CD14-positive monocyte (primary cell): Measurements from ENCODE around the gene TMEM150C. TPM values are rescaled to one million over a fixed set of nuclear protein-coding genes. Genes with fewer than 3 reads are reported as not detected.

Experiments used
- DNase-seq, 3 donors: peaks; one replicate each; pipeline ENCODE4 v3.0.0-alpha.2; 2011 to 2022
- H2AFZ ChIP-seq: 2 replicates; pipeline ENCODE4 v1.6.0; 2012; ENCODE audit warnings: mild to moderate bottlenecking, low read depth, low read length, inconsistent platforms; ENCODE audit not compliant: insufficient read depth, poor library complexity, severe bottlenecking
- H3K27ac ChIP-seq, 2 donors: 1 replicate in 1 of 2; 2 replicates in 1 of 2; pipeline ENCODE4 v1.5.1; 2012 to 2013; ENCODE audit warnings: low read length in 2 of 2, control low read depth in 1 of 2, inconsistent platforms in 1 of 2, low read depth in 1 of 2, mild to moderate bottlenecking in 1 of 2
- H3K27me3 ChIP-seq, 2 donors: one replicate each; pipeline versions ENCODE4 v1.6.0 to v1.6.1; 2011 to 2013; ENCODE audit warnings: low read length in 2 of 2; ENCODE audit not compliant: control insufficient read depth in 2 of 2, insufficient read depth in 2 of 2
- H3K36me3 ChIP-seq, 2 donors: replicated peaks in 1 of 2; 1 replicate in 1 of 2; 2 replicates in 1 of 2; pipeline versions ENCODE4 v1.5.1 to v1.6.1; 2012 to 2013; ENCODE audit warnings: low read length in 2 of 2, control low read depth in 1 of 2, inconsistent platforms in 1 of 2, mild to moderate bottlenecking in 1 of 2; ENCODE audit not compliant: insufficient read depth in 2 of 2, control insufficient read depth in 1 of 2
- H3K4me1 ChIP-seq, 2 donors: 1 replicate in 1 of 2; 2 replicates in 1 of 2; pipeline versions ENCODE4 v1.5.1 to v1.6.1; 2012 to 2013; ENCODE audit warnings: low read length in 2 of 2, control low read depth in 1 of 2, inconsistent platforms in 1 of 2, mild to moderate bottlenecking in 1 of 2, moderate library complexity in 1 of 2; ENCODE audit not compliant: insufficient read depth in 2 of 2, control insufficient read depth in 1 of 2
- H3K4me2 ChIP-seq: replicated peaks from 2 replicates; pipeline ENCODE3; 2012; ENCODE audit warnings: low read length, moderate library complexity, mild to moderate bottlenecking; ENCODE audit not compliant: poor library complexity, severe bottlenecking; ENCODE audit errors: extremely low read depth
- H3K4me3 ChIP-seq, 3 experiments: fragments of 200-600 bp in 1 of 3; sonication (generic) in 1 of 3; replicated peaks in 1 of 3; 1 replicate in 2 of 3; 2 replicates in 1 of 3; pipeline ENCODE4 v1.5.1; 2011 to 2013; ENCODE audit warnings: low read length in 3 of 3, mild to moderate bottlenecking in 3 of 3, control low read depth in 2 of 3, low read depth in 2 of 3, inconsistent platforms in 1 of 3, moderate library complexity in 1 of 3
- H3K79me2 ChIP-seq: 2 replicates; pipeline ENCODE4 v1.6.0; 2012; ENCODE audit warnings: mild to moderate bottlenecking, control low read depth, inconsistent platforms, low read length, moderate library complexity; ENCODE audit not compliant: insufficient read depth
- H3K9ac ChIP-seq: 2 replicates; pipeline ENCODE4 v1.6.0; 2017; ENCODE audit warnings: low read length, mild to moderate bottlenecking; ENCODE audit not compliant: insufficient read depth, poor library complexity, severe bottlenecking
- H3K9me3 ChIP-seq, 2 donors: replicated peaks in 1 of 2; 1 replicate in 1 of 2; 2 replicates in 1 of 2; pipeline versions ENCODE4 v1.5.1 to v1.6.1; 2012 to 2013; ENCODE audit warnings: low read length in 2 of 2, control low read depth in 1 of 2; ENCODE audit not compliant: control insufficient read depth in 1 of 2, insufficient read depth in 1 of 2
- H4K20me1 ChIP-seq: 2 replicates; pipeline ENCODE4 v1.6.0; 2012; ENCODE audit warnings: mild to moderate bottlenecking, low read length, control low read depth, moderate library complexity; ENCODE audit not compliant: insufficient read depth
- H3K27ac Mint-ChIP-seq, 7 donors: one replicate each; pipeline ENCODE4 v1.8.0; 2020; ENCODE audit warnings: mild to moderate bottlenecking in 7 of 7, mixed read lengths in 7 of 7, moderate library complexity in 6 of 7, inconsistent platforms in 2 of 7
- H3K27me3 Mint-ChIP-seq, 3 donors: one replicate each; pipeline ENCODE4 v1.8.0; 2021 to 2022; ENCODE audit warnings: low read depth in 3 of 3, mild to moderate bottlenecking in 3 of 3, mixed read lengths in 3 of 3, moderate library complexity in 3 of 3, inconsistent platforms in 1 of 3
- H3K36me3 Mint-ChIP-seq, 2 donors: one replicate each; pipeline ENCODE4 v1.8.0; 2020; ENCODE audit warnings: mixed read lengths in 2 of 2, inconsistent platforms in 1 of 2, mild to moderate bottlenecking in 1 of 2
- H3K4me1 Mint-ChIP-seq: one replicate; pipeline ENCODE4 v1.8.0; 2020; ENCODE audit warnings: mild to moderate bottlenecking, mixed read lengths
- H3K4me3 Mint-ChIP-seq, 2 donors: one replicate each; pipeline ENCODE4 v1.8.0; 2020; ENCODE audit warnings: mild to moderate bottlenecking in 2 of 2, mixed read lengths in 2 of 2, moderate library complexity in 1 of 2
- H3K9me3 Mint-ChIP-seq, 7 donors: one replicate each; pipeline ENCODE4 v1.8.0; 2020 to 2022; ENCODE audit warnings: mixed read lengths in 7 of 7, mild to moderate bottlenecking in 6 of 7, moderate library complexity in 6 of 7, inconsistent platforms in 2 of 7
- CTCF ChIP-seq: fragments of 200-600 bp; IDR thresholded peaks from one replicate; pipeline ENCODE4 v1.8.0; 2022; ENCODE audit warnings: antibody characterized with exemption, mild to moderate bottlenecking
- WGBS: methylation state at CpG from one replicate; pipeline ENCODE4 v1.1.5; 2013; ENCODE audit warnings: missing lambda C conversion rate; ENCODE audit not compliant: insufficient coverage; 5-methylcytosine and 5-hydroxymethylcytosine counted together
- intact Hi-C, 2 donors: fragments of 100-400 bp; cut with micrococcal nuclease; formaldehyde crosslinking; loops; one replicate each; pipeline versions ENCODE4 v1.15.0 to v1.15.1; 2023
- polyA plus RNA-seq, 3 donors: library from polyadenylated mRNA; depleted of rRNA in 1 of 3; unstranded in 2 of 3; stranded (reverse) in 1 of 3; fragments of 300-500 nt in 2 of 3; fragments of >200 nt in 1 of 3; fragmentation: Illumina TruSeq in 2 of 3; gene quantifications; 1 replicate in 2 of 3; 2 replicates in 1 of 3; pipeline ENCODE4 v1.2.3, GENCODE V29; 2012 to 2021

The TMEM150C gene
- polyA plus RNA-seq, 3 donors, result not detected

GRCh38 chr4:82517043-82517442 is 44.7 kb downstream of the TMEM150C start:
- DNase-seq, result no peak
- no CpG with 5 or more reads among the region's 2 CpGs for WGBS
- peaks cover 0 to 6% (median 2%) of the 10 kb centered on the region in 3 donors for H3K27me3 Mint-ChIP-seq
- no peaks in the 10 kb centered on the region for H3K36me3 ChIP-seq
- H3K27ac ChIP-seq, result no peak overlapping the region
- no peak overlapping the region for H3K4me3 Mint-ChIP-seq
- H3K9ac ChIP-seq, result no peak overlapping the region
- H3K4me3 ChIP-seq, result no peak overlapping the region
- H3K79me2 ChIP-seq, result no peaks in the 10 kb centered on the region
- no peaks in the 10 kb centered on the region for H3K36me3 Mint-ChIP-seq
- no peaks in the 10 kb centered on the region for H3K9me3 ChIP-seq
- no peak overlapping the region for H3K27ac Mint-ChIP-seq
- no peaks in the 10 kb centered on the region for H3K4me1 ChIP-seq
- no peak overlapping the region for H3K4me2 ChIP-seq
- H3K27me3 ChIP-seq, result no peaks in the 10 kb centered on the region
- peaks cover 0 to 5% (median 0%) of the 10 kb centered on the region in 7 donors for H3K9me3 Mint-ChIP-seq
- no peak for TF ChIP-seq CTCF
- H2AFZ ChIP-seq, result no peak overlapping the region
- H3K4me1 Mint-ChIP-seq, result no peaks in the 10 kb centered on the region
- intact Hi-C loops, result no loop called here
- no peaks in the 10 kb centered on the region for H4K20me1 ChIP-seq

GRCh38 chr4:82515705-82516104 is 46.1 kb downstream of the TMEM150C start:
- Histone ChIP-seq H3K4me3 (no peak overlapping the region), H2AFZ (no peak overlapping the region), H3K27me3 (no peaks in the 10 kb centered on the region), H3K79me2 (no peaks in the 10 kb centered on the region), H4K20me1 (no peaks in the 10 kb centered on the region), H3K4me2 (no peak overlapping the region), H3K4me1 (no peaks in the 10 kb centered on the region), H3K9me3 (no peaks in the 10 kb centered on the region), H3K27ac (no peak overlapping the region), H3K9ac (no peak overlapping the region), H3K36me3 (no peaks in the 10 kb centered on the region)
- Mint-ChIP-seq H3K36me3 (no peaks in the 10 kb centered on the region), H3K4me3 (no peak overlapping the region), H3K27ac (no peak overlapping the region), H3K9me3 (peaks cover 0 to 5% (median 0%) of the 10 kb centered on the region in 7 donors), H3K4me1 (no peaks in the 10 kb centered on the region), H3K27me3 (peaks cover 1 to 6% (median 2%) of the 10 kb centered on the region in 3 donors)
- WGBS, result 64% methylated on average over 2 of the region's 3 CpGs
- no peak for TF ChIP-seq CTCF
- no peak for DNase-seq
- intact Hi-C loops, result no loop called here
